ENCODE data around the gene BAZ2B.
A peak's percentile ranks its signal among the peaks of the same experiment; 100 is the strongest.

BAZ2B gene

DNA sequence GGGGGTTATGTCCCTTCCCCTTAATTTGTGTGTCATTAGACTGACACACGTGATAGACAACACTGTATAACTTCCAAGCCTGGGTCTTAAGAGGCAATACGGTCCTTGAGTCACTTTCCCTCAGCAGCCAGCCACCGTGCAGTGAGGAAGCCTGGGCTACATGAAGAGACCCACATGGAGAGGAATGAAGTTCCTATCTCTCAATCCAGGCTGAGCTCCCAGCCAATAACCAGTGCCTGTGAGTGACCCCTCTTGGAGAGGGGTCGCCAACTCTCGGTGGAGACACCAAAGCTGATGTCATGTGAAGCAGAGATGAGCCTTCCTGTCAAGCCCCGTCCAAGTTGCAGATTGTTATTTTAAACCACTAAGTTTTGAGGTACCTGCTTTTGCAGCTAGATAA lies 324.2 kb downstream of the BAZ2B start:
- DNase-seq = no peak

DNA sequence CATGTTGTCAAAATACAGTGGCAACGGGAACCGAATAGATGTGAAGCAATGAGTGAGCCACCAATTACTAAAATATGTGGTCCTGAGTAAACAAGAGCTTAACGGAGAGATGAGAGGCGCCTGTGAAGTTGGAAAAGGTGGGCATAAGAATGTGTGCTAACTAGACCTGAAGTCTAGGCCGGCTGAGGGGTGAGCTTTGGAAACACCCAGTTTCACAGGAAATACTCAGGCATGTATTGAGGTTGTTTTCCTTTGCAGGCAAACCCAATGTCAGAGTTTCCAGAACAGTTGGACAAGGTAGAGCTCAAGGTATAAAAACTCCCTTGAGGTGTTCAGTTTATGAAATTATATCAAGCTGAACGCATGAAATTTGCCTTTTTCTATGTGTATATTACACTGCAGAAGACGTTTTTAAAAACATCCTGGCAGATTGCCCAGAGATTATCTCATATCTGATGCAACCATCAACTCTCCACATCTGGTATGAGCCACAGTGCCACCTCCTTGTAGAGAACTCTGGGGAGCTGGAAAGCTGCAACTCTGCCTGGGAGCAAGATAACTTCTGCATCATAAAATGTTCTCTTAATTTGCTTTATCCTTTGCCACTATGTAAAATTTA lies 325.9 kb downstream of the BAZ2B start:
- DNase-seq = no peak

DNA sequence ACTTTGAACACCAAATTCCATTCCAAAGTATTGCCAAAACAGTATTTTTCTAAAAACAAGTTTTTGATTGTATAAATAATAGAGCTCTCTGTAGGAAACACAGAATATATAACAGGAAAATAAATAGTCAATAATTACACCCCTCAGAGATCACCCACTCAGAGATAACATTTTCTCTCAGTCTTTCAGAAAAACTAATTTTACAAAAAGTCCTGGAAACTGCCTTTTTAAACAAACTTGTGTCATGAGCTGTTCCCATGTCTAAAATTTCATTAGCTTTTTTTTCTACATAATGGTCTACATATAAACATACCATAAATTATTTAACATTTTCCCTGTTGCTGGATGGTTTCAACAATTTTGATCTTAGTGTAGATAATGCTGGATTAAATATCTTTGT lies 328.6 kb downstream of the BAZ2B start:
- DNase-seq = no peak

DNA sequence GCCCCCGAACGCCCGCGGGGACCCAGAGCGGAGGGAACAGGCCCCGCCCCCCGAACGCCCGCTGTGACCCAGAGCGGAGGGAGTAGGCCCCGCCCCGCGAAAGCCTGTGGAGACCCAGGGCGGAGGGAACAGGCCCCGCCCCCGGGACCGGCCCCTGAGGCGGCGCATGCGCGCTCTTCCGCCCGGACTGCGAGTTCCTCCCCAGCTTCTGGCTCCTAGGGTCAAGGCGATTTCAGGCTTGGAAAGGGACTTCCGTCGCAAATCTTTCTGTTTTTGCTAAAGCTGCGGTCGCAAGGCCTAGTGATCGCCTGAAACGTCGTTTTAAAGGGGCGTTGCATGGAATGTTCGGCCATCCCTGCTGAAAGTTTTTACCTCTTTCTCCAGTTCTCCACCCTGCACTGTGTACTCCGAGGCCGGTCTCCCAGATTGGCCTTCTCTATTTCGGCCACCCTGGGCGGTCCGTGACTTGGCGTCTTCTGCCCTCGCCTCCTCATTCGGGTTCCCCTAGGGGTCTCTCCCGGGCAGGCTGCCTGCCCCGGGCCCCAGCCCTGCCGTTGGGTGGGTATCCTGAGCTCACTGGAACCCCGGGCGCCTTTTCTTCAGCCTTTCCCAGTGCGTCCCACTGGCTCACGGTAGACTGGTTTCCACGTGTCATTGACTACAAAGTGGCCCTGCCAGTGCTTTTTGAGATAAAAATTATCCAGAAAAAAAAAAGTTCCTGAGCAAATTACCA lies 329.5 kb downstream of the BAZ2B start:
- DNase-seq = peak; percentile 96

DNA sequence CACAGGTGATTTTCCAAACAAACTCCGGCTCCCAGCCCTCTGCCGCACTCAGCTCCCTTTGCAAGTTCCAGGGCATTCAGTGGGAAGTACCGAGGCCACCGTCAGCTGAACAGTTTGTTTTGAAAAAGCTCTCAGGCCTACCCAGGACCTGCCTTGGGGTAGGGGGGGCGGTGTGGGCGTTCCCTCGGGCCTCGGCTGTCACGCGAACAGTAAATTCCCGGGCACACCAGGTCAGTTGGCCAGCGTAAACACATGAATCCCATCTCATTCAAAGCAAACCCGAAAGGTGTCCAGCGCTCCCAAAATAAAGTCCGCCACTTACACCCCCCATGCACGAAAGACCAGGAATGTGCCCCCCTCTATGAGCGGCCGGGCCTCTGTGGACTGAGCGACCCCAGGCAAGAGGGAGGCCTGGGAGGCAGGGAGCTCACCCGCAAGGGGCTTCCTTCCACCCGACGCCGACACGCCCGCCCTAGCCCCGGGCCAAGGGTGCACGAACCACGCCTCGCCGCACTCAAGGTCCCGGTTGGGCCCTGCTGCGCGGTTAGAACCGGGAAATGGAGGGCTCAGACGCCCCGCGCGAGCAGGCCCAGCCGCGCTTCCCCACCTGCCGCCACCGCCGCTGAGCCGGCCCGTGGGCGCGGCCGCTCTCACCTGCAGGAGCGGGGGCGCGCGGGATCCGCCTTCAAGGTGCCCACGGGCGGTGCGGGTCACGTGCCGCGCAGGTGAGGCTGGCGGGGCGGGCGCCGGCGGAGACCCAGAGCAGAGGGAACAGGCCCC lies 330.2 kb downstream of the BAZ2B start, which contains the start of gene WDSUB1:
Gene WDSUB1 (minus strand): TSS at position 775 of the 780 bp plus-strand sequence. CDS start 3,634 bp downstream, outside the sequence.
- no peak for DNase-seq

DNA sequence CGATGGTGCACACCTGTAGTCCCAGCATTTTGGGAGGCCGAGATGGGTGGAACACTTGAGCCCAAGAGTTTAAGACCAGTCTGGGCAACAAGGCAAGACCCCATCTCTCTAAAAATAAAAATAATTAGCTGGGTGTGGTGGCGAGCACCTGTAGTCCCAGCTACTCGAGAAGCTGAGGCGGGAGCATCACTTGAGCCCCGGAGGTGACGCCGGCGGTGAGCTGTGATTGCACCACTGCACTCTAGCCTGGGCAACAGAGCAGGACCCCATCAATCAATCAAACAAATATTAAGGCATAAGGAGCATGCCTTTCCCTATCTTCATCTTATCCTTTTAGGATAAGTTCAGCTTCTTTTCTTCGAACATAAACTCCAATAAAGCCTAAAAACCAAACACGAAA lies 330.9 kb downstream of the BAZ2B start:
- no peak for DNase-seq

DNA sequence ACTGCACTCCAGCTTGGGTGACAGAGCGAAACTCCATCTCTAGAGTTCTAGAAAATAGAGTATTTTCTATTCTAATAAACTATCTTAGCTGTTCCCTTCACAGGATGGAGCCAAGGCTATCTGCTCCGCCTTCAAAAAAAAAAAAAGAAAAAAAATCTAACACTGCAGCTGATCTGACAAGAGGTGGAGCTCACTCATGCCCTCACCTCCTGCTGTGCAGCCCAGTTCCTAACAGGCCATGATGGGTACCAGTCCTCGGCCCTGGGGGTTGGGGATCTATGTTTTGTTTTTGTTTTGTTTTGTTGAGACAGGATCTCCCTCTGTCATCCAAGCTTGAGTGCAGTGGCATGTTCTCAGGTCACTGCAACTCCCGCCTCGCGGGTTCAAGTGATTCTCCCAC lies 332.8 kb downstream of the BAZ2B start:
- no peak for DNase-seq

DNA sequence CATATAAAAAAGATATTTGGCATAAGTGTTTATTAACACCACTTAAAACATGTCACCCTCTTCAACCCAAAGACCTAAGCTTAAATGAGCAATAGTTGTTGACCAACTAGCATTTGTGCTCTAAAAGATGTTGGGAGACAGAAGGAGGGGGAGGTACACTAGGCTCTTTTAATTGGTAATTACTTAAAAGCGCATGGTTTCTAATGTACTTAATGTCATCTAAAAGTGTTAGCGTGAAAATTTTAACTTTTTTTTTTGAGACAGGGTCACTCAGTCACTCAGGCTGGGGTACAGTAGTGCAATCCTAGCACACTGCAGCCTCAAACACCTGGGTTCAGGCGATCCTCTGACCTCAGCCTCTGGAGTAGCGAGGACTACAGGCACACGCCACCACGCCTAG lies 335.3 kb downstream of the BAZ2B start:
- no peak for DNase-seq

DNA sequence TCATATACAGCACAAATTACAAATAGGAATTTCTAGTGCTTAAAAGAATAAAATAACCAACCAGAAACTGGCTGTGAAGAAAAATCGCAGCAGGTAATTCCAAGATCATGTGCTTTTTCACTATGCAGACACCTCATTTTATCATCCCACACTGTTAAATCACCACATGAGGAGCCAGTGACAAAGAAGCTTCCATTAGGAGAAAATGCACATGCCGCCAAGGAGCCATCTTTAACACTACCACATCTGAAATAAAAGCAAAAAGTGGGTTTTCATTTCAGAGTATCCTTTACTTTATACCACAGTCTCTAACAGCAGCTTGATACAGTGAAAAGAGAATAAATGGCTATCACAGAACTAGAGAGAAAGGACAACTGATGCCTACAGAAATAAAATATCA lies 336.6 kb downstream of the BAZ2B start:
- no peak for DNase-seq

DNA sequence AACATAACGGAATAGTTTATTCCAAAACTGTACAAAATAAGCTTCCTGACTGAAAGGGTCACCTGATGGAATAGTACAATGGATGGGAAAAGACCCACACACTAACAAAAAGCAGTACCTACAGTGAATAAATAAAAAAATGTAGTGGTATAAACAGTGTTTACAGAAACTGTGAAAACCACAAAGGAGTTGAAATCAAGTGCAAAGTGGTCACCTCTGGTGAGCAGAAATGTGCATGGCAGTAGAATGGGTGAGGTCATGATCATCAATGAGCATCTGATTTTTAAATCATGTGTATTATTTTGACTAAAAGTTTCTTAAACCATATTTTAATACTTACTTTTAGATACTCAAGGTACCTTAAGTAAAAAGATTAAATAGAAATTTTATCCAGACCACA lies 341.2 kb downstream of the BAZ2B start:
- no peak for DNase-seq

DNA sequence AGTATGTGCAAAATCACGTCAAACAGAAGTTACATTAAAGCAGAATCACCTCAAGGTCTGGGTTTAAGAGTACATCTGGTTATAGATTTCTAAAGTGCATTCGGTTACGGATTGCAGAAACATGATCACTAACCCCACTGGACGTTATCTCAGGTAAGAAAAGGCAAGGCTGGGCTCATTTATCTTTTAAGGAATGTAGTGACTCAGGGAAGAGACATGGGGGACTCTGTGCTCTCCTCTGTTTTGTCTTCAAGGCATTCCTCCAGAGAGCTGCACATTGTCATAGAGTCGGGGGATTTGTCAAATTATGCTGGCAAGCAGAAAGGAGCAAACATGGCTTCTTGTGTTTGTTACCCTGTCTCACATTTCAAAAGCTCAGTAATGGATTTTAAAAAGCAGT lies 344.2 kb downstream of the BAZ2B start:
- DNase-seq = no peak

DNA sequence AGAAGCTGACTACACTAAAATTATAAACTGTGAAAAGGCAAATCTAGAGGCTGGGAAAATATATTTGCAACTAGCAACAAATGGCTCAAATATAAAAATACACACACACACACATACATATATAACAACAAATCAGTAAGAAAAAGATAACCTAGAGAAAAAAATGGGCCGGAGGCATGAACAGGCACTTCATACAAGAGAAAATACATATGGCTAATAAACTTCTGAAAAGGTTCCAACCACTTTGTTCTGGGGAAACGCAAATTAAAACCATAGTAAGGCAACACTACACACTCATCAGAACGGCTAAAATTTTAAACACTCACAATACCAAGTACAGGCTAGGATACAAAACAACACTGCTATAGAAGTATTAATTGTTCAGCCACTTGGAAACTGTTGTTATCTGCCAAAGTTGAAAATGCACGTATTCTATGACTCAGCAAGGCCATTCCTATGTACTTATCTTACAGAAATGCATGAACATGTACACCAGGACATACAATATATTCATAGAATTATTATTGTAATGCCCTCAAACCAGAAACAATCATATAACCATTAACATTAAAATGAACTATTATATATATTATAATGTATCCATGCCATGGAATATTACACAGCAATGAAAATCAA lies 345.5 kb downstream of the BAZ2B start:
- no peak for DNase-seq

Measured in activated effector memory CD4-positive, alpha-beta T cell treated with Interleukin-2 at 50 U/mL for 16 hours (primary cell).